CD4-positive, alpha-beta T cell treated with Interleukin-17A for 1 hour (primary cell): ENCODE data around the gene MPL.
A peak's percentile ranks its signal among the peaks of the same experiment; 100 is the strongest.

Source experiments
- DNase-seq: peaks from one replicate; pipeline ENCODE4 v3.0.0-alpha.2; 2020

Gene MPL

DNA sequence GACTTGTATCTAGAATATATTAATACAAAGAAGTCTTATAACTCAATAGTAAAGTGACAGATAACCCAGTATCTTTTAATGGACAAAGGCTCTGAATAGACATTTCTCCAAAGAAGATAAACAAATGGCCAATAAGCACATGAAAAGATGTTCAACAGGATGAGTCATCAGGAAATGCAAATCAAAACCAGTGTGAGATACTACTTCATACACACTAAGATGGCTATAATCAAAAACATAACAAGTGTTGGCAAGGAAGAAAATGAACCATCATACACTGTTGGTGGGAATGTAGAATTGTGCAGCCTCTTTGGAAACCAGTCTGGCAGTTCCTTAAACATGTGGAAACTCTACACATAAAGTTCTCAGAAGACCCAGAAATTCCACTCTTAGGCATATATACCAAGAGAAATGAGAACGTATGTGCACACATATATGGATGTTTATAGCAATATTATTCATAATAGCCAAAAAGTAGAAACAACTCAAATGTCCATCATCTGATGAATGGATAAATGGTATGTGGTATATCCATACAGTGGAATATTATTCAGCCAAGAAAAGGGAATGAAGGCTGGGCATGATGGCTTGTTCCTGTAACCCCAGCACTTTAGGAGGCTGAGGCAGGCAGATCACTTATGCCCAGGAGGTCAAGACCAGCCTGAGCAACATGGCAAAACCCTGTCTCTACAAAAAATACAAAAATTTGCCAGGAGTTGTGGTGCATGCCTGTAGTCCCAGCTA, 9.9 kb upstream of the MPL start:
- no peak for DNase-seq

DNA sequence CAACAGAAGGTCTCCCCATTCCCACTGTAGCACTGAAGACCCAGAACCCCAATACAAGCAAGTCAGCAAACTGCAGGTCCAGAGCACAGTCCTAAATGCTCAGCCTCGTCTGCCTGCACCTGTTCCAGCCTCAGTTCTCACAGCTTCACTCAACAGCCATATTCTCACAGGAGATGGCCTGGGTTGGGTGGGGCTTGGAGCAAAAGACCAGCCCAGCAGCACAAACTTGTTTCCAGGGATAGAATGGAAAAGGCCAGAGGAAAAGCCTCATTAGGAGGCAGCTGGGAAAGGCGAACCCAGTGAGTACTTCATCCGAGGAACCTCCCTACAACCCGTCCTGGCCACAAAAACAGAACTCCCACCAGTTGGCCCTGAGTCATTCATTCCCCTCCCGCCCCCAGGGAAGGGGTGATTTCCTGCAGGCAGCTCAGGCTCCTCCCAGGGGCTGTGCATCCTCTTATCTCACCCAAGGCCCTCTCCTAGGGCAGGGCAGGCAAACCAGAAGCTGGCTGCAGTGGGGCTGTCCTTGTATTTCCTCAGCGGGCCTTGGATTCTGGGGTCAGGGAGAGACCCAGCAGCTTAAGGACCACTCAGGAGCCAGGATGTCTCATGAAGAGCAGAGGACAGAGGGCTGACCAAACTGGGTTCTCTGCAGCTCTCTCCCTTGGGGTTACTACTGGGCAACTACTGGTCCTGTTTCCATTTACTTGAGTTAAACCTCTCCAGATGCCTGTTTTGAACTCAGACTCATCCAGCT, 7.4 kb upstream of the MPL start:
- no peak for DNase-seq

DNA sequence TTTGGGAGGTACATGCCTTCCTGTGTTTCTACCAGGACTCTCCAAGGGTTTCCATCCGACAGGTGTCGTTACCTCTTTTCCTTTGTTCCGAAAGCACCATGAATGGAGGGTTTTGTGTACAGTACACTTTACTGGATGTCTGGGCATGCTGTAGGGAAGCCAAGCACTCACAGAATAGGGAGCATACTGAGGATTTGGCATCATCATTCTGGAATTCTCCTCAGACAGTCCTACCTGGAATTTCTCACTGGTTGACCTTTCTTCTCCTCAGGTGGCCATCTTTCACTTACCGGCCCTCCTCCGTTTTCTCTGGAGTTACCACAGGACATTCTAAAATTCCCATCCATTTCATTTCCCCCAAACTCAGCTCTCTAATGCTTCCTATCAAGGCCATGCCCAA, 5.9 kb upstream of the MPL start:
- no peak for DNase-seq

DNA sequence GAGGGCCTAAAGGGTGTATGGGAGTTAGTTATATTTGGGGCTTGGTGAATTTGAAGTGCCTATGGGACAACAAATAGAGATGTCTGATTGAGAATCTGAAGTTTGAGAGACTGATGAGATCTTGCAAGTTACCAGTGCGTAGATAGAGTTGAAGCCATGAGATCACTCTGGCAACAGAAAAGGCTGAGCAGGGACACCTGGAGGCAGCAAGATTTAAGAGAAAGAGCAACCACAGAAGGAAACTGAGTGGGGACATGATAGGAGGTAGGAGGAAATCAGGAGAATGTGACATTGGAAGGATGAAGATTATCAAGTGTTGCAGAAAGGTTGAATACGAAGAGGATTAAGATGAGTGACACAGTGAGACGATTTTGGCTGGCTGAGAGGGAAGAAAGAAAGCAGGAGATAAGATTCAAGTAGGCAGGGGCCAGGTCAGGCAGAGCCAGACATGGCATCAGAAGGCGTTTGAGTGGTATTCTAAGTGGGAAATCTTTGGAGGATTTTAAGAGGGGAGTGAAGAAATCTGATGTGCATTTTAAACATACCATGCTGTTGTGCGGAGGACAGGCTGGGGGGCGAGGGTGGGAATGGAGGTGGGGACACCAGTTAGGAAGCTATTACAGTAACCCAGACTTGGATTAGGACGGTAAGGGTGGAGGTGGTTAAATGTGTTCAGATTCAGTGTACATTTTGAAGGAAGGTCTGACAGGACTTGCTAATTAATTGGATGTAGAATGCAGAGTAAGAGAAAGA, 3.0 kb upstream of the MPL start:
- DNase-seq: no peak

DNA sequence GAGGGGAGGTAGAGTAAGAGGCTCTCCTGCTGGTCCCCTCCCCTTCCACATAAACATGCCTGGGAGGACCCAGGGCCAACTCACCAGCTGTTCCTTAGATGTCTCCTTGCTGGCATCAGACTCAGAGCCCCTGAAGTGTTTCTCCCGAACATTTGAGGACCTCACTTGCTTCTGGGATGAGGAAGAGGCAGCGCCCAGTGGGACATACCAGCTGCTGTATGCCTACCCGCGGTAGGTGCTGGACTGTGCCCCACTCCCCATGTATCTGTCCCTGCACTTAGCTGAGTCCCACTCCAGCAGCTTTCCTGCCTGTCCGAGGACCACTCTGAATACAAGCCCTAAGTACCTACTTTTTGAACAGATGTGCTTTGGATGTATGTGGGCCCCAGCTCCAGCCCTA, 383 bp downstream of the MPL start:
- no peak for DNase-seq

DNA sequence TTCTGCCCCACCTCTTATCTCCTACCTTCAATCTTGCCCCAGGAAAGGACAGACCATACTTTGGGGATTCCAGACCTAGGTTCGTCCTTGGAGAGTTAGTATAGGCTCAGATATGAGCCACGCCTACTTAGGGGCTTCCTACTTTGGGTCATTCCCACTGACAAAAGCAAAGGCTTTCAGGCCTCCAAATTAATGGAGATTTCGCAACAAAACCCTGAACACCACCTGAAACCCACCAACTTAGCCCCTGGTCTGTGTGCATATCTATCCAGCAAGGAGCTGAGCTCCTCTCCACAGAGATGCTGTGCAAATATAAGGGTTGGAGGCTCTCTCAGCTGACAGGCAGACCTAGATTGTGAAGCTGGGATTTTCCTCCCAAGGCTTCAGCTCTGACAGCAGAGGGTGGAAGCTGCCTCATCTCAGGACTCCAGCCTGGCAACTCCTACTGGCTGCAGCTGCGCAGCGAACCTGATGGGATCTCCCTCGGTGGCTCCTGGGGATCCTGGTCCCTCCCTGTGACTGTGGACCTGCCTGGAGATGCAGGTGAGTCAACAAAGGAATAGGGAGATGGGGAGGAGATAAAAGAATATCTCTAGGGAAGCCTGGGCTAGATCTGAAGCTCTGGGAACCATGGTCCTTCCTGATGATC, 2.1 kb downstream of the MPL start:
- DNase-seq: no peak

DNA sequence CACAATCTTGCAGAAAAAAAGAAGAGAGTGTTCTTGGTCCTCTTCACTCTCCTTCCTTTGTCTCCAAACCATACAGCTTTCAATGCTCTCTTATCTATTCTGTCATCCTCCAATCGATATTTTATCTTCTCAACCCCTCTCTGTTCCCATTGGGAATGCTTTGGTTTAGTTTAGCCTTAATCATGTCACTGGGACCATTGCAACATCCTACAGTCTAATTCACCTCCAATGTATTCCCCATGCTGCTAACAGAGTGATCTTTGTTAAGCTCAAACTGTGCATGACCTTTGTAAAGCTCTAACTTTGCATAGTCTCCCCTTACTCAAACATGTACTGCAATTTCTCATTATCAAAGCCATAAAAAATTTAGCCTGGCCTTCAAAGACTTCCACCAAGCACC, 2.9 kb downstream of the MPL start:
- DNase-seq: no peak

DNA sequence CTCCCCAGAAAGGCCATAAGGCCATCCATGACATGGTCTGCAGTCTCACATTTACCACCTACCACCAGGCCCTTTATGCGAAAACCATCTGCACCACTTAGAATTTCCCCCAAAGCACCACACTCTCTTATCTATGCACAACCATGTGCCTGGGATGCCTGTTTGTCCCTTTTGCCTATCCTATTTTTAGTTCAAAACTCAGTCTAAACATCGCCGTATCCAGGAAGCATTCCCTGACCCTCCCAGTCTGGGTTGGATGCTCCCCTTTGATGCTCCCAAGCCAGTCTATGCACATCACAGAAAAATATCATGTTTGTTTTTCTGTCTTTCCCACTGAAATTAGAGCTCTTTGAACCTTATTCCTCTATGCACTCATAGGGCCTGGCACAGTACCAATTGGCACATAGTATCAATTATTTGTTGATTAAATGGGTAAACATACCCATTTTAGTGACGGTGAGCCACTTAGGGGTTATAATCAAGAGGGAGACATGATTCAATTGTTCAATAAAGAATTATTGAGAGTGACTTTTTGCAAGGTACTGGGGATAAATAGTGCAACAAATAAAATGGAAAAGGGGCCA, 6.7 kb downstream of the MPL start:
- no peak for DNase-seq

DNA sequence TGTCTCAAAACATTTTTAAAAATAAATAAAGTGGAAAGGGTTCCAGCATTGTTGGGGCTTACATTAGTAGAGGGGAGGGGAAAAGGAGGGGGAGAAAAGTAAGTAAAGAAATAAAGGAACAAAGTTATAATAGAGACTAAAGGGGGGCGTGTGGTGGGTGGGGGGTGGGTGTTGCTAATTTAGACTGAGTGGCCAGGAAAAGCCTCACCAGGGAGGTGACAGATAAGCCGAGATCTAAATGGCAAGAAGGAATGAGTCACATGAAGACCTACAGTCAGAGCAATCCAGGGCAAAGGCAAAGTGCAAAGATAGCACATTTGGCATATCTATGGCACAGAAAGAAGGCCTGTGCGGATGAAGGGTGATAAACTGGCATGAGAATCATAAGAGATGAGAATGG, 7.5 kb downstream of the MPL start:
- DNase-seq: no peak

DNA sequence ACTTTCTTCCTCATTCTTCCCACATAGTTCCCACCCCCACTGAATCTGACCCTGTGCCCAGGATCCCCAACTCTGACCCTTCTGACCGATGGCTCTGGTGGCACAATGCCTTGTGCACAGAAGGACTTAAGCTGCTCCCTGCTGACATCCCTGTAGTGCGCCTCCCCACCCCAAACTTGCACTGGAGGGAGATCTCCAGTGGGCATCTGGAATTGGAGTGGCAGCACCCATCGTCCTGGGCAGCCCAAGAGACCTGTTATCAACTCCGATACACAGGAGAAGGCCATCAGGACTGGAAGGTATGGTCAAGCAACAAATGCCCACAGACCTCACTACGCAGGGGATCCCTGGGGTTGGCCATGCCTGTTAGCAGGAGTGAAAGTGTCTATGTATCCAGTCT, 9.0 kb downstream of the MPL start:
- no peak for DNase-seq

DNA sequence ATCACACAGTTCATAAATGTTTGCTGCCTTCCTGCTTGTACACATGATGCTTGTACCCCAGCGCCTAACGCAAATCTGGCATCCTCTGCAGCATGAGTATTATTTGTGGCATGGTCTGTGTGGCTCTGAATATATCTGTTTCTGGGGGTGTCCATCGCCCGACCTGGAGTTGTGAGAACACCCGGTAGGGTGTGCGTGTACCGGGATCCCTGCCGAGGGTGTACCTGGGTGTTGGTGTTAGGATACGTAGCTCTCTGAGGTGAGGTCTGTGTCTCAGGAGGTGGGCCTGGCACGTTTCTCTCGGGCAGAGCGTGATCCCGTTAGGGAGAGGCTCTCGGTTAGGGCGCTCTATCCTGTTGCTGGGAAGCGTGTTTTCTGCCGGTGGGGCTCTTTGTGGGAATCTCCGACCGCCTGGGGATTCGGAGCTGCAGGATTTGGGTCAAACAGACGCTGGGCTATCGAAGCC, 10.8 kb downstream of the MPL start:
- no peak for DNase-seq

DNA sequence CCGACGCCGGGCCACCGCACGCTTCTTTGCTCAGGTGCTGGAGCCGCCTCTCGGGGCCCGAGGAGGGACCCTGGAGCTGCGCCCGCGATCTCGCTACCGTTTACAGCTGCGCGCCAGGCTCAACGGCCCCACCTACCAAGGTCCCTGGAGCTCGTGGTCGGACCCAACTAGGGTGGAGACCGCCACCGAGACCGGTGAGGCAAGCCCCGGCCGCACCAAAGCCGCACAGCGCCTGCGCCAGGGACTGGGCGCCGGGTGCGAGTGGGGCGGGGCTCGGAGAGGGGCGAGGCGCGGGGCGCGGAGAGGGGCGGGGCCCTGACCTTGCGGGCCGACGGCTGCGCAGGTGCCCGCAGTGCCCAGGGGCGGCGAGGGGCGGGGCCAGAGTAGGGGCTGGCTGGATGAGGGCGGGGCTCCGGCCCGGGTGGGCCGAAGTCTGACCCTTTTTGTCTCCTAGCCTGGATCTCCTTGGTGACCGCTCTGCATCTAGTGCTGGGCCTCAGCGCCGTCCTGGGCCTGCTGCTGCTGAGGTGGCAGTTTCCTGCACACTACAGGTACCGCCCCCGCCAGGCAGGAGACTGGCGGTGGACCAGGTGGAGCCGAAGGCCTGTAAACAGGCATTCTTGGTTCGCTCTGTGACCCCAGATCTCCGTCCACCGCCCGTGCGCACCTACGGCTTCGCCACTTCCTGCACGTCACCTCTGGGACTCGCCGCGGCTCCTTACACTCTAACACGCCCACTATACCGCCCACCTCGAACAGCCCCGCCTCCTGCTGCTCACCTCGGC, 11.4 kb downstream of the MPL start:
- peak; percentile 87 for DNase-seq

DNA sequence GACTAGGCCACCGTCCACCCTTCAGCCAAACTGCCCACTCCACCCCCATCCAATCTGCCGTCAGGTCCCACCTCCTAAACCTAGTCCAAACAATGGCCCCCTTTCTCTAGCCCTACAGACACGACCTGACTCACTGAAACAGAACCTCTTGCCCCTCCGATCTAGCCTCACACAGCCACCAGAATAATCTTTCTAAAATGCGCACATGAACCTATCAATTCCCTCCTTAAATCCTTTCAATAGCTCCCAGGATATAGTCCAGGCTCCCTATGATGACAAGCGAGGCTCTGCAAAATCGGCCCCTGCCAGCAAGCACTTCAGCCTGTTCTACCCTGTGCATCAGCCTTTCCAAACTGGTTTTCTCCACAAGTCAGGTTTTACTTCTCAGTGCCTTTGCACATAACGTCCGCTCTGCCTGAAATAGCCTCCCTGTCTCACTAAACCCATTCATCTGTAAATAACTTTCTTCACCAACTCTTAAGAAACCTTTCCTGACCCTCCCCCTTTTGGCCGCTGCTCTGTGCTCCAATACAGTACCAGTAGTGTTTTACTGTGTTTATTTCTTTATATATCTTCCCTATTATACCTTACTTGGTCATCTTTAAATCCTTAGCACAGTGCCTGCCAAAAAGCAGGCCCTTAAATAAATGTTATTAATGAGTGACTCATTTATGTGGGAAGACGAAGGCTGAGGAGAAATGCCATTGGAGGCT, 12.1 kb downstream of the MPL start:
- no peak for DNase-seq

DNA sequence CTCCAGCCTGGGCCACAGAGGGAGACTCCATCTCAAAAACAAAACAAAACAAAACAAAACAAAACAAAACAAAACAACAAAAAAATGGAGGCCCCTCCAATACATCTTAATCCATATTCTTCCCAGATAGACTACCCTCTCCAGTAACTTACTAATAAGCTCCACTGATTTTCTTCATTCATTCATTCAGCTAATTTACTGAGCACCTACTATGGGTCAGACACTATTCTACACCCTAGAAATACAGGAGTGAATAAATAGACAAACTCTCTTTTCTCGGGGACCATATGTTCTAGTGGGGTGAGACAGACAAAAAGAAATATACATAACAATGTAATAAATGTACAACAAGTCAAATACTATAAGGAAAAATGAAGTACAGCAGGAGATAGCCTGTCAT, 13.4 kb downstream of the MPL start:
- no peak for DNase-seq

DNA sequence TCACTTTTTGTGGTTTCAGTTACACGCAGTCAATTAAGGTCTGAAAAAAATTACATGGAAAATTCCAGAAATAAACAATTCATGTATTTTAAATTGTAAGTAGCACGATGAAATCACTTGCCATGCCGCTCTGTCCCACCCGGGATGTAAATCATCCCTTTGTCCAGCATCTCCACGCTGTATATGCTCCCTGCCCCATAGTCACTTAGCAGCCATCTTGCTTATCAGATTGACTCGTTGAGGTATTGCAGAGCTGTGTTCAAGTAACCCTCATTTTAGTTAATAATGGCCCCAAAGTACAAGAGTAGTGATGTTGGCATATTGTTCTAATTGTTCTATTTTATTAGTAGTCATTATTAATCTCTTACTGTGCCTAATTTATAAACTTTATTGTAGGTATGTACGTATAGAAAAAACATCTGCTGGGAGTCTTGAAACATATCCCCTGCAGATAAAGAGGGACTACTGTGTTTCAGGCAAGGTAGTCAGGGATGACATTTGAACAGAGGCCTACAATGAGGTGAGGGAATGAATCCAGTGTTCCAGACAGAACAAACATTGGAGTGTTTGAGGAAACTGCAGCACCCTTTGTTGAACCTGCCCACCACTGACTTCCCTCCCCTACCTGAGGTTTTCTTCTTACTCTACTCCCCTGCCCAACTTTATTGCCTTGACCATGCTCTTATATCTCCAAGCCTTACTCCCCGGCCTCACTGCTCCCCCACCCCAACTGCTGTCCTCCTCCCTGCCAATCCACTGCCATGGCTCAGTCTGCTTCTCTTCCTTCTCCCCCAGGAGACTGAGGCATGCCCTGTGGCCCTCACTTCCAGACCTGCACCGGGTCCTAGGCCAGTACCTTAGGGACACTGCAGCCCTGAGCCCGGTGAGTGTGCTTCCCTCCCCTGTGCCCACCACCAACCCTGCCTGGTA, 14.1 kb downstream of the MPL start:
- no peak for DNase-seq

DNA sequence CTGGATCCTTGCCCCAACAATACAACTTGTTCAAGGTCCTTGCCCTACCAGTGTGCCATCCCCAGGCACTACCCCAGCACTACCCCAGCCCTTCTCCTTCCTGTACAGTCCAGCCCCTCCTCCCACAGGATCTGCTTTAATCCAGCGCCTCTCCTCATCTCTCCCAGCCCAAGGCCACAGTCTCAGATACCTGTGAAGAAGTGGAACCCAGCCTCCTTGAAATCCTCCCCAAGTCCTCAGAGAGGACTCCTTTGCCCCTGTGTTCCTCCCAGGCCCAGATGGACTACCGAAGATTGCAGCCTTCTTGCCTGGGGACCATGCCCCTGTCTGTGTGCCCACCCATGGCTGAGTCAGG, 14.7 kb downstream of the MPL start:
- no peak for DNase-seq

DNA sequence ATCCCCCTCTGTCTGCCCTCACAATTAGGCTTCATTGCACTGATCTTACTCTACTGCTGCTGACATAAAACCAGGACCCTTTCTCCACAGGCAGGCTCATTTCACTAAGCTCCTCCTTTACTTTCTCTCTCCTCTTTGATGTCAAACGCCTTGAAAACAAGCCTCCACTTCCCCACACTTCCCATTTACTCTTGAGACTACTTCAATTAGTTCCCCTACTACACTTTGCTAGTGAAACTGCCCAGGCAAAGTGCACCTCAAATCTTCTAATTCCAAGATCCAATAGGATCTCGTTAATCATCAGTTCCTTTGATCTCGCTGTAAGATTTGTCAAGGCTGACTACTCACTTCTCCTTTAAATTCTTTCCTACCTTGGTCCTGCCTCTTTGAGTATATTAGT, 15.3 kb downstream of the MPL start:
- DNase-seq: no peak

DNA sequence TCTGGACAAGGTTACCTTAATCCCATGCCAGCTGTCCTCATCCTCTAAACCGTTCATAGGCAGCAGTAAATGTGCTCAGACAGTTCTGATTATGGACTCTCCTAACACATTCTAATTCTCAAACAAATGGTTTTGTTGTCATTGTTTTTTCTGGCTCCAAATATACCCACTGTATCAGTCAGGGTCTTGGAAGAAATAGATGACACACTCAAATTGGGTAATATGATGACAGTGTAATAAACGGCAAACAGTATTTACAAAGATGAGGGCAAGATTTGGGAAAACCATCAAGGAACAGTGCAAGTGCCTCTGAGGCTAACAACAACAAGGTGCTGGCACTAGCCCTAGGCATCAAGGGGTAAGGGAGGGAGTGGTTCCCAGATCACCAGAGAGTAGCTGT, 16.9 kb downstream of the MPL start:
- DNase-seq: no peak

DNA sequence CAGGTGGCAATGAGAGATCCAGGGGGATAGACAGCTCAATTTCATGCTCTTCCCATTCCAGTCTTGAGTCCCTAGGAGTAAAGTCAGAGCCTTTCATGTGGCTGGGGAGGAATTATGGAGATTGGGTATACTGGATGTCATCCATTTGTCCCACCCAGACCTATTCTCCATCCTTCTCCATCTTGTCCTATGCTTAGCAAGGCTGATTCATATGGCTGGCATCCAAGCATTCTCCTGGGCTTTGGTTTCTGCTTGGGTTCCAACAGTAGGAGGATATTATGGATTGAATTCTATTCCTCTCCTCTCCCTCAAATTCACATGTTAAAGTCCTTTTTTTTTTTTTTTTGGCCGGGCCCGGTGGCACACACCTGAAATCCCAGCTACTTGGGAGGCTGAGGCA, 17.3 kb downstream of the MPL start:
- DNase-seq: no peak

DNA sequence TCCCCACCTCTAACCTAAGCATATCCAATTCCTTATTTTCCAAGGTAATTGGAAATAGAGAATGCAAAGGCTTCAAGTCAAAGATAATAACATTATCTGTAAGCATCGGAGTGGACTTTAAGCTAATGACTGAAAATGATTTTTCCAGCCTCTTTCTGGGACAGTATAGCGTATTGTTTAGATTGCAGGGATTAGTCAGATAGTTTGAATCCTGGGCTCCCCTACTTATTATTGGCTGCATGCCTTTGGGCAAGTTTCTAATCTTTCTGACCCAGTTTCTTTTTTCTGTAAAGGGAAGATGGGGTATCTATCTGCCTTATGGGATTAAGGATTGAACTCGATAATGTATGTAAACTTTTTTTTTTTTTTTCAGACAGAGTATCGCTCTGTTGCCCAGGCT, 19.6 kb downstream of the MPL start:
- no peak for DNase-seq
